ENCODE results near the gene IDH3G.

DNA sequence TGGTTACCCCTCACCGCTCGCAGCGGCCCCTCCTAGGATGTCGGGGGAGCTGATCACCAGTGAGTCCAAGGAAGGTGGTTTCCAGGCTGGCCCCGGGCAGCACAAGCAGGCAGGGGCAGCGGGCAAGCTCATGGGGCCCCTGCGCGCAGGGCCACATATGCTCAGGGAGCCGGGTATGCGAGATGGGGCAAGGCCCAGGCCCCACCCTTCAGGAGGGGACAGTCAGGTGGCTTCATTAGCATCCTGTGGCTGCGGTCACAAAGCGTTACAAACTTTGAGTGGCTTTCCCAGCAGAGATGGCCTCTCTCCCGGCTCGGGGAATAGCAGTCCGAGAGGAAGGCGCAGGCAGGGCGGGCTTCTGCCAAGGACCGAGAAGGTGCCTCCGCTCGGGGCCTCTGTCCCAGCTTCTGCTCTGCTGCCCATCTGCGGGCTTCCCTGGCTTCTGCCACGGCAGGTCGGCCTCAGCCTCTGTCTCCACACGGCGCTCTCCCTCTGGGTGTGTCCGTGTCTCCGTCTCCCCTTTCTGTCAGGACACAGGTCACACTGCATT is 56.0 kb downstream of the IDH3G start:
- TF ChIP-seq, protein P1, sequence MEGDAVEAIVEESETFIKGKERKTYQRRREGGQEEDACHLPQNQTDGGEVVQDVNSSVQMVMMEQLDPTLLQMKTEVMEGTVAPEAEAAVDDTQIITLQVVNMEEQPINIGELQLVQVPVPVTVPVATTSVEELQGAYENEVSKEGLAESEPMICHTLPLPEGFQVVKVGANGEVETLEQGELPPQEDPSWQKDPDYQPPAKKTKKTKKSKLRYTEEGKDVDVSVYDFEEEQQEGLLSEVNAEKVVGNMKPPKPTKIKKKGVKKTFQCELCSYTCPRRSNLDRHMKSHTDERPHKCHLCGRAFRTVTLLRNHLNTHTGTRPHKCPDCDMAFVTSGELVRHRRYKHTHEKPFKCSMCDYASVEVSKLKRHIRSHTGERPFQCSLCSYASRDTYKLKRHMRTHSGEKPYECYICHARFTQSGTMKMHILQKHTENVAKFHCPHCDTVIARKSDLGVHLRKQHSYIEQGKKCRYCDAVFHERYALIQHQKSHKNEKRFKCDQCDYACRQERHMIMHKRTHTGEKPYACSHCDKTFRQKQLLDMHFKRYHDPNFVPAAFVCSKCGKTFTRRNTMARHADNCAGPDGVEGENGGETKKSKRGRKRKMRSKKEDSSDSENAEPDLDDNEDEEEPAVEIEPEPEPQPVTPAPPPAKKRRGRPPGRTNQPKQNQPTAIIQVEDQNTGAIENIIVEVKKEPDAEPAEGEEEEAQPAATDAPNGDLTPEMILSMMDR (IDR thresholded peaks at IDR 0.05), result no peak
- TF ChIP-seq POLR2AphosphoS5 (IDR thresholded peaks at IDR 0.05), result no peak
